Embryonic facial prominence (tissue), 1 donor: Measurements from ENCODE around the gene ELFN2.
"Not testable (repeated sequence)": the region's sequence is repeated elsewhere in the genome, so short reads cannot be mapped to it uniquely, and the experiment has no call there.

ENCODE experiments used
- DNase-seq: peaks from one replicate; pipeline ENCODE4 v3.0.0-alpha.2; 2016; ENCODE audit errors: extremely low spot score

ELFN2 gene

DNA sequence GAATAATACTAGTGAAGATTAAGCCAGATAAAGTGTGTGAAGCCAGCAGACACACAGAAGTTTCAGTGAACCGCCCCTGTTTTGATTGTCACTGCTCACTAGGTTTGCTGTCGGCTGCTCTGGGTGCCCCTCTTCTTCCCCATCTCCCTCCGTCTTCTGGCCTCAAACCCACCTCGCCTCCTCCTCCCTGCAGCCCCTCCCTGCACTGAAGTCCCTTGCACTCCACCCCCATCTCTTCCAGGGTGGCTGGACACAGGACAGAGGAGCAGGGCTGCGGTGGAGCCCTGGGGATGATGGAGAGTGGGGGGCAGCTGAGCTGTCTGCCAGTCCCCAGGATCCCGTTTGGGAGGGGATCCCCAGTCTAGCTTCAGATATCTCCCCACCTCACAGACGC, 91.5 kb downstream of the ELFN2 start:
- no peak for DNase-seq

DNA sequence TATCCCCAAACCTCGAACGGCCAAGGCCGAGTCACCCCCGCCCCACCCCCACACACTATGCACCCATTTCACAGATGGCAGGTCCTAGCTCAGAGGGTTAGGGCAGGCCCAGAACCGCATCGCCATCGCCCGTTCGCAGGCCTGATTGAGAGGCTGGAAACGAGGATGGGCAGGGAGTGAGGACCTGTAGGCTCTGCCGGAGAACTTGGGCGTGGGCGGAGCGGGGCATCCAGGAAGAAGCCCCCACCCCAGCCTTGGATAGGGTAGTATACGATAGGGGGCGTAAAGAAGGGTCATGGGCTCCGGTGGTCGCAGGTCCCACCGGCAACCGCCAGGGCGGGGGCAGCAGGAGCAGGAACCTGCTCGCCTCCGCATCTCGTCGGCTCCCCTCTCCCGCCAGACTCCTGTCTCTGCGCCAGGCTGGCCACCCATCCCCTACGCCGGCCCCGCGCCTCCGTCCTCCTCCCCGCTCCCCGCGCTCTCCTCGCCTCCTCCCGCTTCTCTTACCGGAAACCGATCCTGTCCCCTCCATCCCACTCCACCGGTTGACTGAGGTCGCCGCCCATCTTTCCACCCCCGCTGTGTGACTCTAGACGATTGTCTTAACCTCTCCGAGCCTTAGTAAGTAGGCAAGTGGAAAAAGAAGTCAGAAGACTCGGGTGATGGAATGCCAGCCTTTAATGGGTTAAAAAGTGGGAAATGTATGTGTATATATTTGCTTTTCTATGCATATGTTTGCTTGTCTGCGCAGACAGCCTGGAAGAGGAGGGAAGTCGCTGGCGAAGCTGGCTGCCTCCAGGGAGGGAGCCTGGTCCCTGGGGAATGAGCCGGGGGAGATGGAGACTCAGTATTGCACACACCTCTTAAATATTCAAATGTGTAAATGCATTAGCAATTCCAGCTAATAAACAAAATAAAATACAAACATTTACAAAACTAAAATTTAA, 92.1 kb downstream of the ELFN2 start:
- no peak for DNase-seq

DNA sequence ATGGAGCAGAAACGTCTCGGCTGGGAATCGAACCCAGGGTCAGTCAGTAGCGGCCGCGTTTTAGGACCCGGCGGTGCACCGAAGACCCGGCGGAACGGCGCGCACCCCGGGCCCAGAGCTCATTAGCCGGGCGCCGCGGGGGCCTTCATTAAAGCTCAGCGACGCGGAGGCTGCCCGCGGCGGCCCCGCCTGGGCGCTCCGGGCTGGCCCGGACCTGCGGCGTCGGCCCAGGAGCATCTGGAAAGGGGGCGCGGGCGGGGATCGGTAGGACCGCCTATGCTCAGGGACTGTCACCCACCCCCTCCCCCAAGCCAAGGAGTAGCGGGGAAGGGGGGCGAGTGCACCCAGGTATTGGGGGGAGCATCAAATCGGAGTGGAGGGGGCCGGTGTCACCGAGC, 92.8 kb downstream of the ELFN2 start:
- DNase-seq: no peak

DNA sequence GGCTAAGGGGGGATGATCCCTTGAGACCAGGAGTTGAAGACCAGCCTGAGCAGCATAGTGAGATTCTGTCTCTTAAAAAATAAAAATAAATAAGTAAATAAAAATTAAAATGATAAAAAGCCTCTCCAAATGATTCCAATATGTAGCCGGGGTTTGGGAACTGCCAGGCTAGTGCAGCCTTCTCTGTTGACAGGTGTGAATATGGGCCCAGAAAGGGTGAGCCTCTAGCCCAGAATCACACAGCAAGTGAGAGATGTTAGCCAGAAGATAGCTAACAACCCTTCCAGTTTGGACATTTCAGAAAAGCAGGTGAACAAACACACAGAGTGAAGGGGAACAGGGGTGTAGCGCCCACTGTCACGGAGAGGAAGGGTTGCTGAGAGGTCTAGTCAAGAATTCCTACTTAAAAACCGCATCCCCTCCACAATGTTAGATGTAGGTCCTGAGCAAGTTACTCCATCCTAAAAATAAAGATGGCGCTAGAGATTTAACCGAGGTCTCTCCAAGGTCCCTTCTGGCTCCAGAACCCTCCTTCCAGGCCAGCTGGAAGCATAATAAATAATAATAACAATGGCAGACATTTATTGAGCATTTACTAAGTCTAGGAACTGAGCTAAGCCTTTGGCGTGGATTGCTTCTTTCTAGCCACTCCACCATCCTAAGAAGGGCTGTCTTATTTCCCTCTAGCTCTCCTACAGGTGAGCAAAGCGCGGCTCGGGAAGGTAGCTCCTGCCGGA, 93.4 kb downstream of the ELFN2 start:
- no peak for DNase-seq

DNA sequence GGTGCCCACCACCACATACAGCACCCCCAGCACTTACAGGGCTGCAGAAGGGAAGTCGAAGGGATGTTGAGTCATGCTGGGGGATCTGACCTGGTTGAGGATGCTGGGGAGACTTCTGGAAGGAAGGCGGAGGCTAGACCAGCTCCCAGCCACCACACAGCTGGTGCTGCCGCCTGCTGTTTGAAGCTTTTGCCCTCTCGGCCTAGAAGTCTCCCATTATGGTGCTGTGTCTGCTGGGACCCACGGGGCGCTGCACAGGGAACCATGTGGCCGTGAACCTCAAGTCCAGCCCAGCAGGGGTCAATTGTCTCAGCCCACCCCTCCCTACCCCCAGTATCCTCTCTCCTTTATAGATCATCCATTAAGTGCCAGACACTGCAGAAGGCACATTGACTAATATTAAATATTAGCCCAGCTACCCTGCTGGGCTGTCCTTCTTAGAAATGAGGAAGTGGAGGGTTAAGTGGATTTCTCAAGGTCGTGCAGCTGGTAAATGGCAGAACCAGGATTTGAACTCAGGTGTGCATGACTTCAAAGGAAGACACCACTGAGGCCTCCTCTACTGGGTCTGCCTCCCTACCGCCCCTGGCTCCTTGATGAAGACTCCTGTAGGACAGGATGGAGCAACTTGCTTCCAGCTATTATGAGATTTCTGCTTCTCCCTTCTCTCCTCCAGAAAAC, 95.3 kb downstream of the ELFN2 start:
- no peak for DNase-seq

DNA sequence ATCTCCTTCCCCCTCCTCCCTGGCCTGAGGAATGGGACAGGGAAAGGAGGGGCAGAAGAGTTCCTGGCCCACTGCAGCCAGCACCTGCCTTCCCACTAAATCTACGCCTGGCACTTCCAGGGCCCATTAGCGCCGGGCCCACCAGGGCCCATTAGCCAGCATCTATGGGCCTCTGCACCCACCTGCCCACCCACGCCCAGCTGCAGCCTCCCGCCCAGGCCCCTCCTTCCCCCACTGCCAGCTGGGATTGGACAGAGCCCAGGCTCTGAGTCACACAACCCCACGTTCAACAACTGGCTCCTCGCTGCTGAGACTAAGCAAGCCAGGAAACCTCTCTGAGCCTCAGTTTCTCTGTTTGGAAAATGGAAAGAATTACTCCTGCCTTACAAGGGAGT, 96.2 kb downstream of the ELFN2 start:
- DNase-seq: no peak

DNA sequence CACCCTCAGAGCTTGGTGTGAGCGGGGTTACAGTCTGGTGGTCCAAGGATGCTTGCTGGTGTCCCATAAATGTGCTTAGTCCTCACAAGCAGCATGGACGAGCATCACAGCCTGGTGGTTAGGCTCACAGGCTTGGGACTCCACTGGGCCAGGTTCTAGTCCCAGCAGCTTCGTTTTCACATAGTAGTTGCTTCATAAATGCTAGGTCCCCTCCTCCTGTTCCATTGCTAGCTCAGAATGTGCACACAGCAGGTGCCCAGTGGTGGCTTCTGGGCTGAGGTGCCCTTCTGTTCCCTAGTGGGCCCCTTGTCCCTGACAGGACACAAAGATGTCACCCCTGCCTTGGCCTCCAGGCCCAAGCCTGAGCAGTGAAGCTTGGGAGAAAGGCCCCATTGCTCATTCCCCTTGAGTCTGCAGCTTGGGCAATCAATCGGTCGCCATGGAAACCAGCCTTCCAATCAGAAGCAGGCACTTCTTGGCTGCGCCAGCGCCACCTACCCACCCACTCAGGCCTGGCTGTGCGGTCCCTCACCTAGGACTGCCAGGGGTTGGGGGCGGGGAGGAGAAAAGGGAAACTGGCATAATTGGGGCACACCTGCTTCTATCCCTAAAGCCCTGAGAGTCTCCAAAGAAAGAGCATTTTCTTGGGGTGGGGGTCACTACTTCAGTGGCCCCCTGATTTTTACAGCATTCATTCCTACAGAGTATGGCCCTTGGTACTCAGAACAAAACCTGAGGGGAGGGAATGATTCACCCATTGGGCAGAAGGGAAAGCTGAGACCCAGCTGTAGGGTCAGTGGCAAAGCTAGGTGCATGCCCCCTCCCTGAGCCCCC, 96.9 kb downstream of the ELFN2 start:
- DNase-seq: no peak

DNA sequence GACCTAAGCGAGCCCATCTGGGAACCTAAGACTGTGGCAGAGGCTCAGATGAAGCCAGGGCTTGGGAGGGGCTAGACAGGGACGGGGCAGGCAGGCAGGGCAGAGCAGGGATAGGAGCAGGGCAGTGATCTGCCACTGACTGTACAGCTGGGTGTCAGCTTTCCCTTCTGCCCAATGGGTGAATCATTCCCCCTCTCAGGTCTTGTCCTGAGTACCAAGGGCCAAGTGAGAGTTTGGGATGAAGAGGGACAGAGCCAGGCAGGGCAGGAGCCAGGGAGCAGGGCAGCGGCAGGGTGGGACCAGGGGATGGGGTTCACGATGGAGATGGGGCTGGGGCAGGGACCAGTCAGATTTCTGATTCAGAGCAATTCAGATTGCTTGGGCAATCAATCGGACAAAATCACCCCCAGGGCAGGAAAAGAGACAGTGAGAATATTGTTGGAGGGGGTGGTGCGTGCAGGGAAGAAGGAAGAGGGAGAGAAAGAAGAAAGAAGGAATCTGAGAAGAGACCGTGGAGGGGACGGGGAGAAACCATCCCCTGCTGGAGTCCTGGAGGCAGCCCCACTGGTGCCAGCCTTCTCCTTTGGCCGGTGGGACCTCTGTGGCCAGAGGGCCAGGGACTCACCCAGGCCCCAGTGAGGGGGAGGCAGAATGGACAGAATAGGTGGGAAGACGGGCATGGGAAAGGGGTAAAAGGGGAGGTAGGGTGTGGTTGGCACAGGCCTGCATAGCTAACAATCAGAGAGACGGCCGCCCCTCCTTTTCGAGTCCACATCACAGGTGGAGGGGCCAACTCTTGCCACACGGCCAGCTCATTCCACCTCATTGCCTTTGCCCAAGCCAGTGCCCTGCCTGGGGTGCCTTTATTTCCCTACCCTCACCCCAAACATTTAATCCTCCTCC, 97.8 kb downstream of the ELFN2 start:
- DNase-seq: no peak

DNA sequence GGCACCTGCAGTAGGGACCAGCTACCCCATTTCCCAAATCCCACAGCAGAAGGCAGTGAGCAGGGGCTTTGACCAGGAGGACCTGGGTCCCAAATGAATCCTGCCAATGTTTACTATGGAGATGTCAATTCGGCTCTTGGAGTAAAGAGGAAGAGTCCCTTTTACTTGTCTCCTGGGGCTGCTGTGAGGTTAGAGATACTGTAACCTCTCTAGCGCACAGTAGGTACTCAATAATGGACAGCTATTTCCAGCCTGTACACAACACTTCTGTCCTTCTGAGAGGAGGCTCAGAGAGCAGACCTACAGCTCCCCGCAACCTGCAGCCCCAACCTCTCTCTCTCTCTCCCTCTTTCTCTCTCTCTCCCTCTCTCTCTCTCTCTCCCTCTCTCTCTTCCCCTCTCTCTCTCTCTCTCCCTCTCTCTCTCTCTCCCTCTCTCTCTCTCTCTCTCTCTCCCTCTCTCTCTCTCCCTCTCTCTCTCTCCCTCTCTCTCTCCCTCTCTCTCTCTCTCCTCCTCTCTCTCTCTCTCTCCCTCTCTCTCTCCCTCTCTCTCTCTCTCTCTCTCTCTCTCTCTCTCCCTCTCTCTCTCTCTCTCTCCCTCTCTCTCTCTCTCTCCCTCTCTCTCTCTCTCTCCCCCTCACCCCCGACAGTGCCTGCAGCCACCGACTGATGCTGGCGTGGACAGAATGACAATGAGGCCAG, 98.6 kb downstream of the ELFN2 start:
- DNase-seq: not testable (repeated sequence)

DNA sequence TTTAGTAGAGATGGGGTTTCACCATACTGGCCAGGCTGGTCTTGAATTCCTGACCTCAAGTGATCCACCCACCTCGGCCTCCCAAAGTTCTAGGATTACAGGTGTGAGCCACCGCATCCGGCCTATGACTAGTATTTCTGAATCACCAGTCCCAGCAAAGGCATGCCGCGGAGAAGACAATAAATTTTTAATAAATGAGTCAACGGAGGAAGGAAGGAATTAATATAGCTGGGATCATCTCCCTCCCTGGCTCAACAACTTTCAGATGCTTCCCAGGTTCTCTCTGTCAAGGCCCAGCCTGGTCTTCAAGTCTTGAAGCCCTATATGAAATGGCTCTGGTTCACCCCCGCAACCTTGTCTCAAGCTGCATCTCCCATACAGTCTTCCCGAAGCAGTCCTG, 99.3 kb downstream of the ELFN2 start:
- DNase-seq: no peak

DNA sequence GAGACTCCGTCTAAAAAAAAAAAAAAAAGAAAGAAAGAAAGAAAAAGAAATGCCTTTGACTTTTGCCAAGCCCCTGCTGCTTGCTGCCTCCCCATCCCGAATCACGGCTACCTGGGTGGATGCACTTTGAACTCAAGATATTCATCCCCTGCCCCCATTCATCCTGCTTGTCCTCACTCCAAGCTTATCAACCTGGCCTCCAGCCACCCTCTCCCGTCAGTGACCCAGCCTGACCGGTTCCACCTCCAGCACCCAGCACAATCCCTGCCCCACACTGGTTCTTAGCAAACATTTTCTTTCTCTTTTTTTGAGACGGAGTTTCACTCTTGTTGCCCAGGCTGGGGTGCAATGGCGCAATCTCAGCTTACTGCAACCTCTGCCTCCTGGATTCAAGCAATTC, 100.6 kb downstream of the ELFN2 start:
- DNase-seq: no peak

DNA sequence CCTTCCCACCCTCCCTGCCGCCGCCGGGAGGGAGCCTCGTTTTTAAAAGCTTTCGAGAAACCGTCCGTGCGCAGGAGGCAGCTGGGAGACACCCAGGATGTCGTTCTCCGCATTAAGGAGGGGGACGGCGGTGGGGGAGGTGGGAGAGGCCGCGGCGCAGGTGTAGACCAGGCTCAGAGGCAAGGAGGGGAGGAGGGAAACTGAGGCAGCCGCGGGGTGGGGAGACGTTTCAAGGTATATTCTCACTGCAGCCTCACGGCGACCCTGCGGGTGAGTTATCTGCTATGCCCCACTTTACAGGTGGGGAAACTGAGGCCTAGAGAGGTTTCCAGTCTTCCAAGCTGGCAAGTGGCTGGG, 102.3 kb downstream of the ELFN2 start:
- DNase-seq: no peak

DNA sequence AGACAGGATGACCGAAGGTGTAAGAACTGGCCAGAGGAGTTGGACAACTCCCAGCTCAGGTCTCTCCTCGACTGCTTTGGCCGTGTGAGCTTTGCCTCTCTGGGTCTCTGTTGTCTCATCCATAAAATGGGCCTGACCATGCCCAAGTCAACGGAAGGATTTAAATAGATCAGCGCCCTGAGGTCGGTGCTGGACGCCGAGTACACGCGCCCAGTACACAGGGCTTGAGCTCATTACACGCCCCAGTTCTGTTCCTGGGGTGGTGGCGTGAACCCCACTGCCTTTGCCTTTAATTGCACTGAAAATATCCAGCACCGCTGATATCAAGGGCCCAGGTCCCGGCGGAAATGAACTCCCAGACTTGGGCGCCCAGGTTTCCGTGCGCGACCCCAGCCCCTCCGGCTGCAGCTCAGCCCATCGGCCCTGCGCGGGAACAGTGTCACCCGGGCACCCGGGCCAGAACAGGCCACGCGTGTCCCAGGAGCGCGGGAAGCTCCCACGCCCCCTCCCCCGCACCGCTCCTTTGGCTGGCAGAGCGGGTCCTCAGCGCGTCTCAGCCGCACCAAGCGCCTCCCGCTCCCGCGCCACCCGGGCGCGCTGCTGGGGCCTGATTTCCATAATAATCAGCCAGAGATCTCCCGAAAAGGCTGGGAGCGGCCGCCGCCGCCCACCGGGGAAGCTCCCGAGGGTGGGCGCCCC, 102.8 kb downstream of the ELFN2 start:
- DNase-seq: no peak

DNA sequence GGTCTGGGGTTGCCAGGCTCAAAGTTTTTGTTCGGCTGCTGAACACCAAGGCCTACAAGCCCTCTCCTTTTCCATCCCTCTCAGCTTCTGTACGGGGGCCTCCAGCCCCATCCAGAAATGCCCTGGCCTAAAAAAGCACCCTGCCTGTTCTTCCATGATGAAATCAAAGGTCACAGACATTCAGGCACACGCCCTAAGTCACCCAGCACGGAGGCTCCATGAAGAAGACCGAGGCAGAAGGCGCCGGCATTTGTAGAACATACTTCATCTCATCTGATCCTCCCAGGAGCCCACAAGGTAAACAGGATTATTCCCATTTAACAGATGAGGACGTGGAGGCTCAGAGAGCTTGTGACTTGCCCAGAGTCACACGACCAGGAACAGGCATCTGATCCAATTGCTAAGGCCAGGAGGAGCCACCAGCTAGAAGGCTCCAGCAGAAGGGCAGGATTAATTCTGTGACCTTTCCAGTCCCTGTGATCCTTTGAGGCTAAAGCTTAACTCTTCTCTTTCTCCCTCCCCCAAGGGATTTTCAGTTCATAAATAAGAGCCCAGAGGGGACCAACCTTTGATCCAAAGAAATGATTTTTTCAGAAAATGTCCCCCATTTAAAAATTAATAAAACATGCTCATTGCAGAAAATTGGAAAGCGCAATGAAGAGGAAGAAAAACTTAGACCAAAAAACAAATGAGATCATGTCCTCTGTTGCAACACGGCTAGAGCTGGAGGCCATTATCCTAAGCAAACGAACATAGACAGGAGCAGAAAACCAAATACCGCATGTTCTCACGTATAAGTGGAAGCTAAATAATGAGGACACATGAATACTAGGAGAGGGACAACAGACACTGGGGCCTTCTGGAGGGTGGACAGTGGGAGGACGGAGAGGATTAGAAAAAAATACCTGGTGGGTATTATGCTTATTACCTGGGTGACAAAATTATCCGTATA, 106.3 kb downstream of the ELFN2 start:
- DNase-seq: no peak

DNA sequence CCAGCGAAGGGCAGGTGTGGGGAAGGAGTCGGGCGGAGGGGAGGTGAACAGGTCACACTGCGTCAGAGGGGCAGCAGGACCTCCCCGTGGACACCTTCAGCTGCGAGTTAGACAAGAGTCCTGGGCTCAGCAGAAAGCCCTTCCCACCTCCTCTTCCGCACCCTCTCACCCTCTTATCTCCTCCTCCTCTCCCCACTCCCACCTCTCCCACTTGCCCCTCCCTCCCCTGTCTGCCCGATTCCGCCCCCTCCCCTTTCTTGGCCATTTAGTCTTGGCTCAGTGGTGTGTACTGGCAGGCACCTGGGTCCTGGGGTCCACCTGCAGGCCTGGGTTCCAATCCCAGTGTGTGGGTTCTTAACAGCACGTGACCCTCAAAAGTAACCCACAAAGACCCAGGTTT, 107.8 kb downstream of the ELFN2 start:
- no peak for DNase-seq

DNA sequence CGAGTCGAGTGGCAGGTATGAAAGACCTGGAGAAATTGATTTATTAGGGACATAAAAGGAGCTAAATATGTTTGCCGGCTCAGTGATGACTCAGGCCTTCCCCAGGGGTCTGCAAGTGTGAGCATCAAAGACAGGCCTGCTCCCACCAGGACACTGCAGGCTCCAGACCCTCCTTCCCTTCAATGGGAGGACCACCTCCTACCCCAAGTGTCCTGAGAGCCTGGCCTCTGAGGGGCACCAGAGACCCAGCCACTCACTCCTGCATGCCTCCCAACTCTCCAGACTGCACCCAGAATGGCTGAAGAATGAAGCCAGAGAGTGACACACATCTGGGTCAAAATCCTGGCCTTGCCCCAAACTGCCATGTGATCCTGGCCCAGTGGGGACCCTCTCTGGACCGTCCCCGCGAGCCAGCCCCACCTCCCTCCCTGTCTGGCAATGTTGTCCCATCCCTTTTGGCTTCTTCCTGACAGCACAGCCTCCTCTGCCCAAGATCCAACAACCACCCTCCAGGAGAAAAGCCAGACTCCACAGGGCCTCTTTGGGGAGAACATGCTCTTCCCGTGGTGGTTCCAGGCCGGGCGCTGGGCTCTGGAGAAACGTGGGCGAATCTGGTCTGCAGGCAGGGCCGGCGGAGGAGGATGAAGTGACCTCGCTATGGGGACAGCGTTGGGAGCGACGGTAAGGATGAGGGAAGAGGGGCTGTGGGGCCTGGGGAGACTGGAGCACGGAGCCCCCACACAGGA, 108.7 kb downstream of the ELFN2 start:
- DNase-seq: no peak
